ENCODE measurements around the gene WWC2.

WWC2 gene

DNA sequence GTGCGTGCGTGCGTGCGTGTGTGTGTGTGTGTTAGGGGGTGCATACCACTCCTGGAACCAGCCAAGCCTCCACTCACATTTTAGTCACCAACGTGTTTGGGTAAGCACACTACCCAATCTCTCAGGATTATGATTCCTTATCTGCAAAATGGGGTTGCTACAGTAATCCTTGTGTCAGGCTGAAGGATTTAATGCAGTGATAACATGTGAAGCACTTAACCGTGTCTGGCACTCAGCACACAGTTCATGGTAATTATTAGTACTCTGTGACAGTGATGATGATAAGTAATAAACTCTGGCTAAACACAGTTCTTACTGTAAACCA is 163.7 kb downstream of the WWC2 start:
- DNase-seq = no peak

DNA sequence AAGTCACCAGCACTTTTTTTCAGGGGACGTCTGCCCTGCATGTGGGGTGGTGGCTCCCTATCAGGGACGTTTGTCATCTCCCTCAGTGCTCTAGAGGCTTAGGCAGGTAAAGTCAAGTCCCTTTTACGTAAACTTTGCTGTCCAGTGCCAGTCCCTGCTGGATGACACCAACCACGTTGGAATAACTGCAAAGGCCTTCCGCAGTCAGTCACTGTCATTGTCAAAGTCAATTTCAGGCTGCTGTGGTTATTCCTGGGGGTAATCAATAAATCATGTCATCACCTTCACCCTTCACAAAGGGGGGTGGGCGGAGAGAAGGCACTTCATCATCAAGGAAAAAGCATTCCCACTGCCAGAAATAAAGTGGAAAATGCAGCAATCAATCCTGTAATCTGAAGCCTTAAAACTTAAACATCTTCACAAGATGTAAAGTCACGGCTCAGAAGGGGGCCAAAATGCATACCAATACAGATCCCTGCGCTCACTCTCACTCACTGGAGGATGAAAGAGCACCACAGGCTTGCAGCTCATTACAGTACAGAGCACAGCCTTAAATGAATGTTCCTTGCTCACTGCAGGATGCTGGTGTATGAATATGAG is 164.8 kb downstream of the WWC2 start:
- DNase-seq = no peak

DNA sequence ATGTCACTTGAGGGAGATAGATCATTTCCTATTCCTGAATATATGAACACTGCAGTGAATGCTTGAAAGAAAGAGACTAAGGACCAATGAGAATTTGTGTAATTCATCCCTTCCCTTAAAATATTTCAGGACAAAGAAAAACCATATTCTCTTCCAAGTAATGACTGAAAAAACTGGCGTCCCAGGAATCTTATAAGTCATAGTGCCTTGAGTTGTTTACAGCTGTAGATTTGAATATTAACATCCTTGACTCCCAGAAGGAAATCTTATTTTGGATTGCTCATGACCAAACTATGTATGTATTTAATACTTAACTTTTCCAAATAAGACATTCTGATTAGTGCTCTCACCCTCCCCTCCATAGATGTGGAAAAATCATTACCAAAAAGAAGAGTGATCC is 165.6 kb downstream of the WWC2 start:
- no peak for DNase-seq

DNA sequence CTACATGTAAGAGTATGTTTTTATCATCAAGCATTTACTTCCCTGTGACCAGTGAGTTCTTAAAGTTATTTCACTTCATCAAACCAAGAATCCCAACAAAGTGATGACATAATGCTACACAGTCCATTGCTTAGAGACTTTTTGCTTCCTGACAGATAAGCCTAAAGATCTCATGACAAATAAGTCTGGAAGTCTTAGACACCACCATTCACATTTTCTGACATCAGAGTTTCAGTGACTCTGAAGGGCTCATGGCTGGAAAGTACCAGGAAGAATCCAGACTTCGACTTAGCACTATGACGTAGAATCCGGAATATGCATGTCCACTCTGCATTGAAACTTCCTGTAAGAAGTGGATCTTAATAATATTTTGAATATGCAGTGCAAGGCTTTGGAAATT is 167.3 kb downstream of the WWC2 start:
- DNase-seq = no peak

DNA sequence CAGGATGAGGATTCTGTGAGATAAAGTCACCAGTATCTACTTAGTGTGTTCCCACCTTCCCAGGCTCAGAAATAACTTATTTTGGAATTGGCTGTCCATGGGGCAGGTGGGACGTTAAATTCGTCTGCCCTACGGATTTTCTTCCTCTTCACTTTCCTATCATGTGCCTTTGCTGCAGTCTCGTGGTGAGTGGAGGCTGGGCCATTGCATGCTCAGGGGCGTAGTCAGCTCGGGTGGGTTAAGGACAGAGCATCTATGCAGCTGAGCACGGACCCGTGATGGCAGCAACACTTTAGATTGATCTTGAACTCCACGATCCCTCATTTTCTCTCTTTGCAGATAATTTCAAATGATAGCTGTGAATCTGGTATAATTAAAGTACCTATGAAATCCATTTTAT is 169.5 kb downstream of the WWC2 start:
- DNase-seq = no peak

DNA sequence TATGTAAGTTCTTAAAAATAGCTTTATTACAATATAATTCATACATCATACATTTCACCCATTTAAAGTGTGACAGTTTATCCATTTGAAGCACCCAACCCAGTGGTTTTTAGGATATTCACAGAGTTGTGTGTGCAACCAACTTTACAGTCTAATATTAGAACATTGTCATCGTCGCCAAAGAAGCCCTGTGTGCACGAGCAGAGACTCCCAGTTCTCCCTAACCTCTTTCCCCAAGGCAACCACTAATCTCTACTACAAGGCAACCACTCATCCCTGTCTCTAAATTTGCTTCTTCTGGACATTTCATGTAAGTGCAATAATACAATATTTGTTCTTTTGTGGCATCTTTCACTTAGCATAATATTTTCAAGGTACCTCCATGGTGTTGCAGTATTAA is 173.3 kb downstream of the WWC2 start:
- DNase-seq = no peak

DNA sequence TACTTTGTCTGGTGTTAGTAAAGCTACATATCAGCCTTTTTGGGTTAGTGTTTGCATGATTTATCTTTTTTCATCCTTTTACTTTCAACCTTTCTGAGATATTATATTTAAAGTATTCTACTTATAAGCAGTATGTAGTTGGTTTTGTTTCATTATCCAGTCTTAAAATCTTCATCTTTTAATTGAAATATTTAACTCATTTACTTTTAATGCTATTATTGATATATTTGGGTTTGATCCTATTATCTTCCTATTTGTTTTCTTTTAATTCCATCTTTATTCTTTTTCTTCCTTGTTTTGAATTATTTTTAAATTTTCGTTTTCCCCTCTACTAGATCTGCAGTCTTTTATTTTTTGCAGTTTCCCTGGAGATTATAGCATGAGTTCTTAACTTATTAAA is 177.0 kb downstream of the WWC2 start:
- DNase-seq = no peak

DNA sequence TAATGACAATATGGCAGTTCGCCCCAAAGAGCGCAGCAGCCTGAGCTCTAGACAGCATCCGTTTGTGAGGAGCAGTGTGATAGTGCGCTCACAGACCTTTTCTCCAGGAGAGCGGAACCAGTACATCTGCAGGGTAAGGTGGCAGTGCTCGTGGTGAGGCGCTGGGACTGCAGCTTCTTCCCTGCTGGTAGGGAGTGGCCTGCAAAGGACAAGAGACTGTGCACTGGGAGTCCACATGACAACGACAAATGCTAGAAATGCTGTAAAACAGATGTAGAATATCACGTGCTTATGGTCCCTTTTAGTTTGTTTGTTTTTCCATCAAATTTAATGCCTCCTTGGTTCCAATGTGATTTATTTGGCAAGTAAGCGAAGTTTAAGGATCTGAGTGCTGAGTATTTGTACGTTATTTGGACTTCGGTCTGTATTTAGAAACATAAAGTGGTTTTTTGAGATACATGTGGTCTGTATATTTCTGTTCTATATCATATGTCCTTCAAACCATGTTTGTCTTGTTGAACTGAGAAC is 185.3 kb downstream of the WWC2 start:
- DNase-seq = no peak

DNA sequence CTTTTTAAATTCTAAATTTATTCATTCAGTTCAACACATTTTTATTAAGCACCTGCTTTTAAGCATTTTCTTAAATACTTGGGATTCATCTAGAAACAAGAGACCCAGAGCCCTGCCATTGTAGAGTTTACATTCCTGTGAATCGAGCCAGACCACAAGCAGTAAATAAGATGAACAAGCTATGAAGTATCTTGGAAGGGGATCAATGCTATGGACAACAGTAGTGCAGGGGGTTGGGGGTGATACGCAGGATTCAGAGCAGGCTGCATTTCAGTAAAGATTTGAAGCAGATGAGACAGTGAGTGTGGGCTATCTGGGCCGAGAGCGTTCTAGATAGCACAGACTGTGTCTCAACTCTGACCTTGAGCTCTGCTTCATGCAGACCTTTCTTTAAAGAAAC is 185.9 kb downstream of the WWC2 start:
- no peak for DNase-seq

DNA sequence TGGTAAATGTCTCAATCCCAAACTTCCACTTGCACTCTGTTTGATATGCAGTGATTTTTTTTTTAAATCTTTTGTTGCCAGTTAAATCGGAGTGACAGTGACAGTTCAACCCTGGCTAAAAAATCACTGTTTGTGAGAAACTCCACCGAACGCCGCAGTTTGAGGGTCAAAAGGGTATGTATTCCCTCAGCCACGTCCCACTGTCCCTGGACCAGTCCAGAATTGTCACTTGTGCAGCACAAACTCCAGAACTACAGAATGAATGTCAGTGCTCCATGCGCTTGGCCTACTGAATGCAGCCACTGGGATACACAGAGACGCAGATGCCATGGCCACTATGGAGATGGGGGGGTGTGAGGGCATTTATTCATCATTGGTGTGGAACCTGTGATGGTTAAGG is 186.8 kb downstream of the WWC2 start:
- DNase-seq = no peak

DNA sequence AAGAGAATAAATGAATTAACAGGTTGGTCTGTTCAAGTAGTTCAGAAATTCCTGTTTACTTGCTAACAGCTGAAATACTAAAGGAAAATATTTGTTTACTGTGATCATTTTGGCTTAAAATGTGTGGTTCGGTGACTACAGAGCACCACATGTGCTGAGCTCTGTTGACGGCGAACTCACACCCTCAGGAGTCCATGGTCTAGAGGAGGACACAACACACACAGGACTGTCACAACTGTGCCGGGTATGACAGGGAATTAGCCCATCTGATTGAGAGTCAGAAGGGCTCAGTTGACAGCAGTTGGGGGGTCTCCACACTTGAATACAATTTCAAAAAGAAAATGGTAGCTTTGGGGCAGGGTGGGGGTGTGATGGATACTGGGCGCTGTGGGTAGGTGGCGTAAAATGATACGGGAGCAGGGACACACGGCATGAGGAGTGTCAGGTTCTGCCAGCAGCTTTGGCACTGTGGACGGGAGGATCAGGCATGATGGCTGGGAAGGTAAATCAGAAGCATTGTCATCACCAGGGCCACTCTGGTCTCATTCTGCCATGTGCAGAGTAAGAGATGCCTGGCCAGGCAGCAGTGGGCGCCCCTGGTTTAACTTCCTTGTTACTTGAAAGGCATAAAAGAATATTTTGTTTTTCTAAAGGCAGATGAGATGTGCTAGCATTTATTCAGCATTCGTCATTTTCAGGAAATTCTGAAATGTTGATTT is 187.7 kb downstream of the WWC2 start:
- DNase-seq = no peak

DNA sequence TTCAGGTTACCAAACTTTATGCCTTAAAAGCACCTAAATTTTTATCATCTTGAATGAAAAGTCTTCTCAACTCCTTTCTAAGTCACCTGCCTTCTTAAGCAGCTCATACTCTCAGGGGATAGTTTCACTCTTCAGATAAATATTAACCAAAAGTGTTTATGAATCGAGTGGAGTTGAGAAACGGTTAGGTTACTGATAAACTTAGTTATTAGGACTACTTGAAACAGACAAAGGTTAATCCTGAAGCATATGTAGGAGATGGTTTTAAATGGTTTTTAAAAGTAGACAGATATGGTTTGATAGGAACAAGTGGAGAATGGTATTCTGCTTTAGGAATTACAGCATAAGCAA is 188.2 kb downstream of the WWC2 start:
- no peak for DNase-seq

DNA sequence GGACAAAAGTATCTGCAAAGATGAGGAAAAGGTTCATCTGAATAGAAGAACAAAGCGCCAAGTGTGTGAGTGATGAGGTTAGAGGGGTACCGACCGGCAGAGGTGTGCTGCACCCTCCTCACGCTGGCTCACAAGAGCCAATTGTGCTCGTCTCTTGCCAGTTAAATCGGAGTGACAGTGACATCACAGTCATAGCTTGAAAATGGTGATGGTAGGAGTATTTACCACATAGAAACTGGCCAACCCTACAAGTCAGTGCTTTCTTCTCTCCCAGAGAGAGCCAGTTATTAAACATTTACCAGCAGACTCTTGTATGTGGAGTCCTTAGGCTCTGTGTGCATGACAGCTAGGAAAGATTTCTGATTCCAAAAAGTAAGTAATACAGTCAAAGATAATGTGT is 188.6 kb downstream of the WWC2 start:
- no peak for DNase-seq

DNA sequence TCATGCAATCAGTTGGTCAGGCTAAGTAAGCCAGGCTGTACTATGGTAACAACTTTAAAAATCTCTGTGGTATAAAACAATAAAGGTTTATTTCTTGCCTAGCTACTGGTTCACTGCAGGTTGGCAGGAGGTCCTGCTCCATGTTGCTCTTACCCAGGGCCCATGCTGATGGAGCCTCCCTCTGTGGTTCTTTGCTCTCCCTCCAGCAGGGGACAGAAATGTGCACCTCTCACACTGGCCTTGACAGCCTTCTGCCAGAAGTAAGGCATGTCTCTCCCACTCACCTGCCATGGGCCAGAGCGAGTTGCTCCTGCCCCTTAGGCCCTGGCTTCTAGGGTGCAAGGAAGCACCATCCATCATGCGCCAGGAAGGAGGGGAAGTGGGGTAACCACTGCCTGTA is 189.9 kb downstream of the WWC2 start:
- DNase-seq = no peak

DNA sequence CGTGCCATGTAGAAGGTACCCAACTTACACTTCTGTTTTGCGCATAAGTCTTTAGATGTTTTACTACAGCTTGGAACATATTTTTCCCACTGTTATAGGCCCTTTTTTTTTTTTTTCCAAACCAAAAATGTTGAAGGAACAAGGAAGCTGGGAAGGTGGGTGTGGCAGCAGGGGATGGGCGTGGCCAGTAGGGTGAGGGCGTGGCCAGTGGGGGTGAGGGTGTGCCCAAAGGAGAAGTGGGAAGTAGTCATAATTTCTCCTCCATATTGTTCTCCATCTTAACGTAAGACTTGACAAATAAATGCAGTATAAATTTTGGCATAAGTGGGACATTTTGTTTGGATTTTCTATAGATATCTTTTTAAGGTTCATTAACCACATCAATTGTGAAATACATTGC is 190.6 kb downstream of the WWC2 start:
- no peak for DNase-seq

DNA sequence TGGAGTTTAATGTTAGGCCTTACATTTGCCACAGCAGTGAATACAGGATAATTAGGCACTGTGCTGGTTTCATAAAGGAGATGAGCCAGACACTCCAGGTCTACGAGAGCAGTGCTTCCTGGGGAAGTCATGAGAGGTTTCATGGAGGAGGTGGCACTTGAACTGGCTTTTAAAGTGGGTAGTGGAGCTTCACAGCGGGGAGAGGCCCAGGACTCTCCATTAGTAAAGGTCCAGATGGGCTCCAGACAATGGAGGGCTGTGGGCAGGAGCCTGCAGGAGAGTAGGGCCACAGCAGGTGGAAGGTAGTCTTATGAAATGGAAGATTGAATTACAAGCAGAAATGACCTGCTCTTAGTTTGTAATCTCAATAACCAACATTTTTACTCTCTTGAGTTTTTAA is 192.0 kb downstream of the WWC2 start:
- no peak for DNase-seq

DNA sequence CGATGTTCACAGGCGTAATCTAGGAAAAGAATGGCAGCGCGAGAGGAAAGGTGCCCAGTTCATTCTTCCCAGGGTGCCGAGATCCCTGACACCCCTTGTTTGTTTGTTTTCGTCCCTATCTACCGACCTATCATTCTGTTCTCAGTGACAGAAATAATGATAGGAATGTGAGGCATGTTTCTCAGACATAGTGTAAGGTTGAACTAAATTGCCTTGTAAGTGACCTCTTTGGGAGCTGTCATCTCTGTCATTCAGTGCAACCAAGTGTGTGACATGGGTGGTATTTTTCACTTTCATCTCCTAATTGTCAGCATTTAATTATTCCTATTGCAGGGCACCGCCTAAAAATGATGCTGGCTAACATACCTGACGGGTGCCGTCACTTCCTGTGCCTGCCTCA is 196.7 kb downstream of the WWC2 start:
- no peak for DNase-seq

DNA sequence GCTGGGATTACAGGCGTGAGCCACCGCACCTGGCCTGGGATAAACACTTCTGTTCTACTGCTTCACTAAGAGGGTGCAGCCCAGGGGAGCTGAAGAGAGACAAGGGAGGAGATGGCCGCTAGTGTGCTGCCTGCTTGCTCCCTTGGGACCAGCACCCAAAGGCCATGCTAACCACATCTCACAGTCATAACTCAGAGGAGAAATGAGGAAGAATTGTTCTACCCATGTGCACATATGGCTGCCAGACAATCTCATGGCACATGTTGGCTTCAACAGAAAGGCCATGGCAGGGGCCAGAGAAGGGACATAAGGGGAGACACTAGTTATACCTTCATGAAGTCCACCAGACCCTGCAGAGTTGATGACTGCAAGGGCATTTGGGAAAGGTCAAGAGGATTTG is 198.6 kb downstream of the WWC2 start:
- DNase-seq = no peak

DNA sequence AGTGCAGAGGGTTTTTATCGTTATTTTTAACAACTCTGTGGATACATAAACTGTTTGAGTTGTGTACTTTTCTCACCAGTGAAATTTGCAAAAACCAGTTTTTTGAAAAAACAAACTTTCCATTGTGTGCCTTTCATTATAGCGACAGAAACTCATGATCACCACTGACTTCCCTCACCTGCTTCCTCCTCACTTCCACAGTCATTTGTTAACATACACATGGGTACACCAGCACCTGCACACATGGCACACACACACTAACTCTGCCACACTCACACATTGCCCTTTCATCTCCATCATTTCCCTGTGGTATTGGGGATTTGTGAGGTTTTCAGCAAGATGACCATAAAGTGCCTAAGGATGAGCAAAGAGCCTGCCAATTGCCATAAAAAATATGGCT is 200.4 kb downstream of the WWC2 start:
- DNase-seq = no peak

DNA sequence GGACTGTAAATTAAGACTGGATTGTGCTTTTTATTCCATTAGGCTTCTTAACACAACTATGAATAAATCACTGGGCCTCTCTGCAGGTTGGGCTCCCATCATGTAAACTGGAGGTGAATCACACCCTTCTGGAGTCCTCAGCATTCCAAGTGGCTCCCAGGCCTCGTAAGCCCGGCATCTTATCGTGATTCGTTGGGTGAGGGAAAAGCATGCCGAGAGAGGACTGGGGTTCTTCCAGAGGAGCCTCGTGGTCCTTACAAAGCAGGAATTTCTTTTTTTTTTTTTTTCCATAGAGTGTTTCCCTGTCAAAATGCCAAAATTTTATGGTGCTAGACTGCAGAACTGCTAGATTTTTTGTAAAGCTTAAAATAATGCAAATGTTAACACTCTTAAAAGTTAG is 201.0 kb downstream of the WWC2 start:
- DNase-seq = no peak

DNA sequence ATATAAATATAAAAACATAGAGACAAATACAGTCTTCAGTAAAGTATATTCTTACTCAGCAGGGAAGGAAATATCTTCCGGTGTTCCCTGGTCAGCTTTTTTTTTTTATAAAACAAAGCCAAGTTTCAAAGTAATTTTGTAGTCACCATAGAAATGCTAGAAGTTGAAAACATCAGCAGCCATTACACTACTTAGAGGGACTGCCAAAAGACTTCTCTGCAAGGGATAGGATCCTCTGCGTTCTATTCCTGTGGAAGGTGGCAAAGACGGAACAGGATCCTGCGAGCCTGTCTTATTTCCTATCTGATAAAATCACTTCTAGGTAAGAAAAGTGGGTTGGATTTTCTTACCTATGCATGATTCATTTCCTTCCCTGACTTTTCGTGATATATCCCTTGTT is 201.6 kb downstream of the WWC2 start:
- DNase-seq = no peak

DNA sequence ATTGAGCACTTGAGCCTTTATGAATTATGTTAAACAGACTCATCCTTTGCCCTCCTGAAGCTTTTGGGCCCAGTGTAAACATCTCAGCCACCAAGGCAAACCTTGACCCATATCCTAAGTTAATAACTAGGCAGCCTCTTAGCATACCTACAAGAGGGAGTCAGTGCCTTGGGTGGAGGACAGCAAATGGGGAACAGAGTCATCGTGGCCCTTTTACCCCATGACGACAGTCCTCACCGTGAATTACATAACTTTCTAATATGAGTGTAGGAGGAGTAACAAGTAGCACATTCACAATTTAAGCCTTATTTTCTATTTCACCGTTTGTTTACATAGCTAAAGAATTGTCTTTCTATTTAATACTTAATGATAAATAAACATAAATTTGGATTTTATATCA is 204.2 kb downstream of the WWC2 start:
- DNase-seq = no peak

DNA sequence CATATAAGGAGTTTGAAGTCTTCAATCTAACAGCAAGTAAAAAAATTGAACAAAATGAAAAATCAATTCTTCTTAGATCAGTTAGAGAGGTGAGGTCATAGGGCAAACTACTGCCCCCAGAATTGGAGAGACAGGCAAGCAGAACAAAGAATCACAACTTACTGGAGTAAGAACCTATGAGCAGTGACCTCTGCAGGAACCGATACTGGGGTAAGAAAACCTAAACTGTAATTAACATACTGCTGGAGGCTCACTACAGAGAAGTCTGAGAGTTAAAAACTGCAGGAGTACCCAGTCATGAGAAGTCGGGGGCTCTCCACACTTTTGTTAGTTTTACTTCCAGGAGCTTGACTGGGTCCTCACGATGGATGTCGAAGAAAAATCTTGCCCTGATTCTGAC is 205.0 kb downstream of the WWC2 start:
- no peak for DNase-seq

DNA sequence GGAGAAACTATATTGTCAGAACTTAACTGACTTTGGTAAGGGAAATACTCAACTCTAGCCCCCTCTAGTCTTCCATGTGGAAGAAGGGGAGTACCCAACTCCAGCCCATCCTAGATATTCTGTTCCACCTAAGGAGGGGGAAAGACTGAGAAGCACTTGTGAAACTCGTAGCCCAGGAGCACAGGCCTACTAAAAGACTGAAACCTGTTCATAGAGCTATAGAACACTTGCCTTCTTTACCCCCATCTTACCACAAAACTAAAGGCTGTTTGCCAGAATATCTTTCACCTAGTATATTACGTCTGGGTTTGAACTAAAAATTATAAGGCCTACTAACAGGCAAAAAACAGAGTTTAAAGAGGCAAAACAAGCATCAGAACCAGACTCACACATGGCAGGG is 205.5 kb downstream of the WWC2 start:
- no peak for DNase-seq

DNA sequence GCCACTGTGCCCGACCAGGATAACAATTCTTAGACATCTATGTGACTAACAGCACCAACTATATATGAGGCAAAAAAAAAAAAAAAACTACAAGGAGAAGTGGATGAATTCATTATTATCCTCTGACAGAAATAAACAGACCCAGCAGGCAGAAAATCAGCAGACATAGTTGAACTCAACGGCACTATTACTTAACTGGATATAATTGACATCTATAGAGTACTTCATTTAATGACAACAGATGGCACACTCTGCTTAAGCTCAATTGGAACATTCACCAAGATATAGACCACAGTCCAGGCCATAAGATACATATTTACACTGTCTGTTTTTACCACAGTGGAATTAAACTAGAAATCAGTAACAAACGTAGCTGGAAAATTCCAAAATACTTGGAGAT is 207.8 kb downstream of the WWC2 start:
- DNase-seq = no peak

Measured in activated CD4-positive, alpha-beta T cell treated with anti-CD3 and anti-CD28 coated beads, Interleukin-2, amount 50 U/mL, for 16 hours (primary cell).